ENCODE measurements around the gene LPCAT2.

Gene LPCAT2

DNA sequence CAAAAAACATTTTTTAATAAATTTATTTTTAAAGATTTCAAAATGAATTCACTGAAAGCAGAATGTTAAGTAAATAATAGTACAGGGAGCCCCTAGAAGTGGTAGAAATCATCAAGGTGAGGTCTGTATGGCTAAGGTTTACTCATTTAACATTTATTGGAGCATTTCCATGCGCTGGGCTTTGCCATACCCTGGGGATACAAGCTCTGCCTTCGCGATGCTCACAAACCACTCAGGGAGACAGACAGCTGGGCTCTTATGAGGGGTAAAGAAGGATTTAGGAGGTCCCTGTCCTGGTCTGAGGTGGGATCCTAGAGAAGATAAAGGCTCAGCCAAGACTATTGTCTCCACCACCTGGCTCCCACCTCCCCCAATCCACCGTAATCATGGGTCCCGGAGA lies 11.3 kb upstream of the LPCAT2 start:
- no peak for DNase-seq (ENCODE audit: low read depth)
- TF ChIP-seq, protein P1, sequence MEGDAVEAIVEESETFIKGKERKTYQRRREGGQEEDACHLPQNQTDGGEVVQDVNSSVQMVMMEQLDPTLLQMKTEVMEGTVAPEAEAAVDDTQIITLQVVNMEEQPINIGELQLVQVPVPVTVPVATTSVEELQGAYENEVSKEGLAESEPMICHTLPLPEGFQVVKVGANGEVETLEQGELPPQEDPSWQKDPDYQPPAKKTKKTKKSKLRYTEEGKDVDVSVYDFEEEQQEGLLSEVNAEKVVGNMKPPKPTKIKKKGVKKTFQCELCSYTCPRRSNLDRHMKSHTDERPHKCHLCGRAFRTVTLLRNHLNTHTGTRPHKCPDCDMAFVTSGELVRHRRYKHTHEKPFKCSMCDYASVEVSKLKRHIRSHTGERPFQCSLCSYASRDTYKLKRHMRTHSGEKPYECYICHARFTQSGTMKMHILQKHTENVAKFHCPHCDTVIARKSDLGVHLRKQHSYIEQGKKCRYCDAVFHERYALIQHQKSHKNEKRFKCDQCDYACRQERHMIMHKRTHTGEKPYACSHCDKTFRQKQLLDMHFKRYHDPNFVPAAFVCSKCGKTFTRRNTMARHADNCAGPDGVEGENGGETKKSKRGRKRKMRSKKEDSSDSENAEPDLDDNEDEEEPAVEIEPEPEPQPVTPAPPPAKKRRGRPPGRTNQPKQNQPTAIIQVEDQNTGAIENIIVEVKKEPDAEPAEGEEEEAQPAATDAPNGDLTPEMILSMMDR (IDR thresholded peaks at IDR 0.05; ENCODE audit: low read depth, low read length, missing control alignments): no peak
- no peak overlapping the region for H3K4me3 ChIP-seq (ENCODE audit: low read depth, low read length)

DNA sequence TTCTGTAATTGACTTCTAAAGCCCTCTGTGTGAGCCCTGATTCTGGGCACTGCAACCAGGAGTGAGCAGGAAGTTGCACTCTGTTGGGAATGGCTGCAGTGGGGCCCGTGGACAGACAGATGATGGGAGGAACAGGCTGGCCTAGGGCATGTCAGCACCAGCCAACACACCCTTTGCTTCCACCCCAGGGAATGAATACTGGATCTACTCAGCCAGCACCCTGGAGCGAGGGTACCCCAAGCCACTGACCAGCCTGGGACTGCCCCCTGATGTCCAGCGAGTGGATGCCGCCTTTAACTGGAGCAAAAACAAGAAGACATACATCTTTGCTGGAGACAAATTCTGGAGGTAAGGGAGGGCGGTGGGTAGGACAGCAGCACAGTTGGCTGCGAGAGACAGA lies 10.8 kb upstream of the LPCAT2 start:
- TF ChIP-seq, protein P1 (IDR thresholded peaks at IDR 0.05; ENCODE audit: low read depth, low read length, missing control alignments): no peak
- no peak overlapping the region for H3K4me3 ChIP-seq (ENCODE audit: low read depth, low read length)
- no peak for DNase-seq (ENCODE audit: low read depth)

DNA sequence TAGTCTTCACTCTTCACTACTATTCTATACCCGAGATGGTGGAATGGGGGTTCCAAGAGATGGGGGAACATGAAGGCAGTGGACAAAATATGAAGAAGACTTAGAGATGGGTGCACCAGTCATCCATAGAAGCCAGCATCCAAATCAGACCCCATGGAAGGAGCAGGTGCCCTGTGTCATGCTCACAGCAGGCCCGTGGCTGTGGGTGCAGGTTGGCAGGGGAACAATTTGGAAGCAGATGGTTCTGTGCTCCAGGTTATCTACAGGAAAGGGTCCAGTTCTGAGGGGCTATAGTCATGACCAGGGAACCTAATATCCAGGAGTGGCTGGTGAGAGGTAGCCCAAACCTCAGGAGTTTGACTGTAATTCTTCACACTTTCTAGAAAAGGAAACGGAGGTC lies 9.6 kb upstream of the LPCAT2 start:
- TF ChIP-seq, protein P1 (IDR thresholded peaks at IDR 0.05; ENCODE audit: low read depth, low read length, missing control alignments): no peak
- DNase-seq (ENCODE audit: low read depth): no peak
- H3K4me3 ChIP-seq (ENCODE audit: low read depth, low read length): no peak overlapping the region

DNA sequence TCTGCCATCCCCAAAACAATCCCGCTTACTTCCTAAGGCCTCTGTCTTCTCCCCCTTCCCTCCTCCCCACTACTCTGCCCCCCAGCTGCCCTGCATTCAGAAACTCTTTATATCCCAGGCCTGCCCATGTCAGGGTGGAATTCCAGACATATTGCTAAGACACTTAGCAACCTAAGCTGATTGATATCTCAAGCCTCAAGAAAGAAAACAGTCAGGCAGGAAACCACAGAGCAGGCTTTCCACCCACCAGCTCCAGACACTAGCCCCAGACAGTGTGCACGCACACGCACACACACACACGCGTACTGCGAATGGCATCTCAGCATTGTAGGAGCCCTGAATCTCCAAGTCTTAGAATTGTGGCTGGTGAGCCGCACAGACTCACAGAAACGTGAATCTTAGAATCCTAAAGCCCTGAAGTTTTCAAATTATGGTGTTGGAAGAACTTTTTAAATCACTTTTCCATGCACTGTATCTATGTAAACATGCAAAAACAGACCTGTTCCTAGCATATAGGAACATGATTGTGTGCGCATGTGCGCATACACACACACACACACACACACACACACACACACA lies 8.8 kb upstream of the LPCAT2 start:
- no peak overlapping the region for H3K4me3 ChIP-seq (ENCODE audit: low read depth, low read length)
- no peak for DNase-seq (ENCODE audit: low read depth)
- TF ChIP-seq, protein P1 (IDR thresholded peaks at IDR 0.05; ENCODE audit: low read depth, low read length, missing control alignments): no peak

DNA sequence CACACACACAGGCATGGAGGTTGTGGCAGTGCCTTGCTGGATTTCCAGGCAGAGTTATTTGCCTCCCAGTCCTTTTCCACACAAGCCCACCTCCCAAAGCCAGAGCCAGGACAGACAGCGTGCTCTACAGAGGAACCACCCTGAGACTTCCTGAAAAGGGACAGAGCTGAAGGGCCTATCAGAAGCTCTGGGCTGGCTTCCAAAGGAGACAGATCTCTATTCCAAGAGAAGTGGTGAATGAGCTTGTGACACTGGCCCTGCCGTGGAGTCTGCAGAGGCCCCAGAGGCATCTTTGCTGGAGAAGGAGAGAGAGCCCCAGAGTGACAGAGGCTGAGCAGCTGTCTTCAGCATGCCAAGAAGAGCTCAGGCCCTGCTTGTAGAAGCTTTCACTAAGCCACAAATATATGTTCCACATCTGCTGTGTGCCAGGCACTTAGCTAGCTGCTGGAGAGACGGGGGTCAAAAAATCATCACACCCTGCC lies 8.3 kb upstream of the LPCAT2 start:
- TF ChIP-seq, protein P1 (IDR thresholded peaks at IDR 0.05; ENCODE audit: low read depth, low read length, missing control alignments): no peak
- no peak overlapping the region for H3K4me3 ChIP-seq (ENCODE audit: low read depth, low read length)
- DNase-seq (ENCODE audit: low read depth): no peak

DNA sequence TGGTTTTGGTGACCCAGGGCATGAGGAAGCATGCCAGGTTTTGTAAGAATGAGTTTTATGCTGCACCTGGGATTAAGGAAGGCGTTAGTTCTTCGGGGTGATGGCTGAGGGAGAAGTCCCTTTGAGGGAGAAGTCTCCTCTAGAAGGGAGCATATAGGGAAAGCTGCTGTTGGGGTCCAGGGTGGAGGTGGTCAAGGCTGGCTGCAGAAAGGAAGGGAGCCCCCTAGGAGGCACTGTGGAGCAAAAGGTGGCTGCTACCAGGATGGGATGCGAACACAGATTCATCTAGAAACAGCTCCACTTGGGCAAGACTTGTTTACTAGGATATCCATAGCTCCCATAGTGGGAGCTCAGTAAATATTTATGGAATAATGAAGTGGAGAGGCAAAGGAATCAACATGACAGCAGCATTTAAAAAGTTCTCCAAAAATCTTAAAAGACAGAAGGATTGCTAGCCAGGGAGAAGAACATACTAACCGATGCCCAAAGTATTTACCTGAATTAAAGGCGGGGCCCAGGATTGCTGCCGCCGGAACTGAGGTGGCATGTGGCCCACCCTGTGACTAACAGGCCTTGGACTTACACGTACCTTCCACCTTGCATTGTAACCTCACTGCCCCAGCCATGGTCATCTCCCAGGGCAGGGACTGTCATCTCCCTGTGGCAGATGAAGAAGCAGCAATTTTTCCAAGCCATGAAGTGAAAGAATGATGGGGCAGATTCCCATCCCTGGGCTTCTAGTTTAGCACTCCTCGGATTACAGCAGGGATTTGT lies 7.1 kb upstream of the LPCAT2 start:
- DNase-seq (ENCODE audit: low read depth): no peak
- TF ChIP-seq, protein P1 (IDR thresholded peaks at IDR 0.05; ENCODE audit: low read depth, low read length, missing control alignments): peak; percentile 22
- no peak overlapping the region for H3K4me3 ChIP-seq (ENCODE audit: low read depth, low read length)

Data from GM12864 (cell line).